NOMO-1 treated with DMSO at 0.1 percent for 48 hours (cell line): ENCODE results near the gene PPP3R1.

Source experiments
- DNase-seq: peaks from one replicate; lab custom pipeline; 2025; ENCODE audit not compliant: unreplicated experiment; lab: John Stamatoyannopoulos, UW

Gene PPP3R1

GRCh38 chr2:68155618-68156017 lies 96.7 kb downstream of the PPP3R1 start:
- no peak for DNase-seq

- no peak for DNase-seq
Observed at GRCh38 chr2:68152681-68153347, 99.5 kb downstream of the PPP3R1 start.

GRCh38 chr2:68151037-68151436 lies 101.3 kb downstream of the PPP3R1 start:
- DNase-seq: no peak

DNA sequence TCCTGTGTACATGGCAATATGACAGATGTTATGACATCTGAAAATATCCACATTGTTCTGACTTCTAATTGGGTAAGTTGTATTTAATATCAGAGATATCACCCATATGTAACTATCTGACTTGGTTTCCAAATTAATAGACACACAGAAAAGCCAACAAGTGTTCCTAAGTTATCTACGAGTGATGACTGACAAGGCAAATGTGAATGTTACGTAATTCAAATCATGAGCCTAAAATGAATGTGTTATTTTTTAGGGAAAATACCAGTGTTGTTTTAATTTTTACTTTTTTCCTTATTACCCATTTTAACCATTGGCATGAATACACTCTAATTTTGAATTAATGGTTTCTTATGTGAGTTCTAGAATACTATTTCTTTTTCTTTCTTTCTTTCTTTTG lies 110.5 kb downstream of the PPP3R1 start:
- DNase-seq: no peak

- no peak for DNase-seq
Observed at GRCh38 chr2:68135448-68136320, 116.6 kb downstream of the PPP3R1 start.

- no peak for DNase-seq
Observed at GRCh38 chr2:68134554-68134953, 117.8 kb downstream of the PPP3R1 start.

GRCh38 chr2:68134120-68134519 lies 118.2 kb downstream of the PPP3R1 start:
- no peak for DNase-seq
